ELF-1 (cell line): ENCODE results near the gene MAML2.
A peak's percentile ranks its signal among the peaks of the same experiment; 100 is the strongest.

ENCODE experiments used
- DNase-seq: peaks from one replicate; pipeline ENCODE4 v3.0.0-alpha.2; 2016; ENCODE audit warnings: low read depth, low spot score

MAML2 gene

GRCh38 chr11:96241331-96241841 is 101.6 kb downstream of the MAML2 start:
- DNase-seq, result no peak

GRCh38 chr11:96238563-96239135 is 104.3 kb downstream of the MAML2 start:
- DNase-seq, result no peak

GRCh38 chr11:96237766-96238266 is 105.2 kb downstream of the MAML2 start:
- DNase-seq, result no peak

- DNase-seq, result no peak
Measured at GRCh38 chr11:96235751-96236150, 107.2 kb downstream of the MAML2 start.

- DNase-seq, result no peak
Measured at GRCh38 chr11:96234866-96235441, 108.0 kb downstream of the MAML2 start.

- no peak for DNase-seq
Measured at GRCh38 chr11:96232132-96232531, 110.9 kb downstream of the MAML2 start.

- no peak for DNase-seq
Measured at GRCh38 chr11:96230686-96231085, 112.3 kb downstream of the MAML2 start.

- DNase-seq, result no peak
Measured at GRCh38 chr11:96229354-96229977, 113.5 kb downstream of the MAML2 start.

- no peak for DNase-seq
Measured at GRCh38 chr11:96228910-96229309, 114.1 kb downstream of the MAML2 start.

GRCh38 chr11:96228473-96228891 is 114.5 kb downstream of the MAML2 start:
- DNase-seq, result peak; percentile 51

GRCh38 chr11:96227244-96227643 is 115.8 kb downstream of the MAML2 start:
- no peak for DNase-seq

GRCh38 chr11:96223083-96223482 is 119.9 kb downstream of the MAML2 start:
- DNase-seq, result no peak

GRCh38 chr11:96222102-96222501 is 120.9 kb downstream of the MAML2 start:
- DNase-seq, result no peak

GRCh38 chr11:96221244-96222070 is 121.5 kb downstream of the MAML2 start:
- no peak for DNase-seq

- DNase-seq, result no peak
Measured at GRCh38 chr11:96219981-96220623, 122.9 kb downstream of the MAML2 start.

GRCh38 chr11:96218901-96219300 is 124.1 kb downstream of the MAML2 start:
- no peak for DNase-seq

- DNase-seq, result no peak
Measured at GRCh38 chr11:96218006-96218405, 125.0 kb downstream of the MAML2 start.

- DNase-seq, result no peak
Measured at GRCh38 chr11:96217206-96217605, 125.8 kb downstream of the MAML2 start.

- DNase-seq, result no peak
Measured at GRCh38 chr11:96215826-96216225, 127.2 kb downstream of the MAML2 start.

- no peak for DNase-seq
Measured at GRCh38 chr11:96215110-96215782, 127.7 kb downstream of the MAML2 start.

- no peak for DNase-seq
Measured at GRCh38 chr11:96214777-96215109, 128.3 kb downstream of the MAML2 start.
